SK-N-SH (cell line): ENCODE data around the gene FADD. TPM values are rescaled to one million over a fixed set of nuclear protein-coding genes. Genes with fewer than 3 reads are reported as not detected.

Experiments
- CTCF ChIA-PET: fragments of 300-600, 350-600 bp; formaldehyde crosslinking; extraction: SDS; loops from one replicate; lab custom pipeline; 2021; lab: Yijun Ruan, JAX
- POLR2A ChIA-PET: fragments of 350-600 bp; sonication (Branson Sonifier 250); formaldehyde crosslinking; extraction: SDS; loops from one replicate; lab custom pipeline; 2020; ENCODE audit warnings: antibody characterized with exemption, inconsistent platforms; lab: Yijun Ruan, JAX
- DNase-seq: peaks from one replicate; pipeline ENCODE4 v3.0.0; 2012
- H2AFZ ChIP-seq: fragments of 200-600 bp; sonication (generic); 2 replicates; pipeline ENCODE4 v1.8.1; 2016; ENCODE audit warnings: antibody characterized with exemption, mild to moderate bottlenecking, low read depth
- H3F3A ChIP-seq: fragments of 200-600 bp; sonication (generic); replicated peaks from 2 replicates; pipeline ENCODE3; 2016; ENCODE audit warnings: antibody characterized with exemption, mild to moderate bottlenecking; ENCODE audit not compliant: insufficient read depth
- H3K27ac ChIP-seq, 2 experiments: fragments of 200-500 bp in 1 of 2; fragments of 200-600 bp in 1 of 2; sonication (Bioruptor generic) in 1 of 2; sonication (generic), shearing (Covaris generic) in 1 of 2; 2 replicates each; pipeline versions ENCODE4 v1.5.1 to v1.6.1; 2014 to 2016; ENCODE audit warnings: low read depth in 2 of 2, inconsistent platforms in 1 of 2, low read length in 1 of 2, mild to moderate bottlenecking in 1 of 2, mixed read lengths in 1 of 2
- H3K27me3 ChIP-seq: fragments of 200-600 bp; sonication (generic), shearing (Covaris generic); 2 replicates; pipeline ENCODE4 v1.6.1; 2016; ENCODE audit warnings: mixed run types; ENCODE audit not compliant: insufficient read depth
- H3K36me3 ChIP-seq, 2 experiments: fragments of 200-500 bp in 1 of 2; fragments of 200-600 bp in 1 of 2; sonication (Bioruptor generic) in 1 of 2; sonication (generic) in 1 of 2; replicated peaks in 1 of 2; 2 replicates each; pipeline versions ENCODE3 to v1.5.1; 2014 to 2016; ENCODE audit warnings: low read length in 1 of 2, mild to moderate bottlenecking in 1 of 2; ENCODE audit not compliant: insufficient read depth in 2 of 2, control insufficient read depth in 1 of 2
- H3K4me1 ChIP-seq, 2 experiments: fragments of 200-500 bp in 1 of 2; fragments of 200-600 bp in 1 of 2; sonication (Bioruptor generic) in 1 of 2; sonication (generic), shearing (Covaris generic) in 1 of 2; 2 replicates each; pipeline versions ENCODE4 v1.5.1 to v1.6.1; 2014 to 2016; ENCODE audit warnings: low read depth in 1 of 2, low read length in 1 of 2, mixed run types in 1 of 2; ENCODE audit not compliant: insufficient read depth in 2 of 2, control insufficient read depth in 1 of 2
- H3K4me2 ChIP-seq: fragments of 200-600 bp; sonication (generic), shearing (Covaris generic); 2 replicates; pipeline ENCODE4 v1.6.1; 2017; ENCODE audit warnings: mixed run types
- H3K4me3 ChIP-seq, 2 experiments: fragments of 200-500 bp in 1 of 2; fragments of 200-600 bp in 1 of 2; sonication (Bioruptor generic) in 1 of 2; sonication (generic), shearing (Covaris generic) in 1 of 2; 2 replicates each; pipeline versions ENCODE4 v1.5.1 to v1.8.1; 2014 to 2016; ENCODE audit warnings: low read depth in 2 of 2, inconsistent platforms in 1 of 2, low read length in 1 of 2, mild to moderate bottlenecking in 1 of 2, mixed read lengths in 1 of 2, moderate library complexity in 1 of 2
- H3K79me2 ChIP-seq: fragments of 200-600 bp; sonication (generic); 2 replicates; pipeline ENCODE4 v1.8.1; 2017; ENCODE audit warnings: mild to moderate bottlenecking; ENCODE audit not compliant: insufficient read depth
- H3K9ac ChIP-seq: fragments of 200-600 bp; sonication (generic); 2 replicates; pipeline ENCODE4 v1.6.1; 2017; ENCODE audit warnings: mixed run types
- H3K9me2 ChIP-seq: fragments of 200-600 bp; sonication (generic); 2 replicates; pipeline ENCODE4 v1.6.1; 2017; ENCODE audit warnings: mixed run types
- H3K9me3 ChIP-seq: fragments of 200-600 bp; sonication (generic); 2 replicates; pipeline ENCODE4 v1.6.1; 2017; ENCODE audit warnings: mixed run types, mild to moderate bottlenecking, moderate library complexity
- H4K20me1 ChIP-seq: fragments of 200-600 bp; sonication (generic); 2 replicates; pipeline ENCODE4 v1.6.1; 2017; ENCODE audit warnings: mild to moderate bottlenecking, mixed run types; ENCODE audit not compliant: insufficient read depth
- CHD2 ChIP-seq: fragments of 150-350 bp; IDR thresholded peaks from 2 replicates; pipeline ENCODE4 v1.6.1; 2018; ENCODE audit warnings: low read length; ENCODE audit not compliant: partially characterized antibody
- FOSL2 ChIP-seq: IDR thresholded peaks from 2 replicates; pipeline ENCODE4 v1.4.0; 2012; ENCODE audit warnings: low read depth, mild to moderate bottlenecking, moderate library complexity, borderline replicate concordance
- MEF2A ChIP-seq: IDR thresholded peaks from 2 replicates; pipeline ENCODE4 v1.4.0; 2012; ENCODE audit warnings: low read depth, borderline replicate concordance
- MXI1 ChIP-seq: IDR thresholded peaks from 2 replicates; pipeline ENCODE4 v1.6.1; 2012; ENCODE audit warnings: mild to moderate bottlenecking, low read depth, low read length, improper control_type of control experiment
- RCOR1 ChIP-seq: fragments of 150-350 bp; IDR thresholded peaks from 2 replicates; pipeline ENCODE4 v1.6.1; 2017; ENCODE audit warnings: antibody characterized with exemption, low read length
- SMC3 ChIP-seq: IDR thresholded peaks from 2 replicates; pipeline ENCODE4 v1.6.1; 2012; ENCODE audit warnings: low read depth, low read length, improper control_type of control experiment
- TCF12 ChIP-seq: IDR thresholded peaks from 2 replicates; pipeline ENCODE4 v1.4.0; 2012
- WGBS: methylation state at CpG from one replicate; pipeline ENCODE4 v1.1.6; 2017; ENCODE audit warnings: low lambda C conversion rate; 5-methylcytosine and 5-hydroxymethylcytosine counted together
- polyA plus RNA-seq, 3 experiments: library from polyadenylated mRNA; depleted of rRNA; stranded (reverse); fragments of >200 nt; gene quantifications; 2 replicates each; pipeline ENCODE4 v1.2.3, GENCODE V29; 2012
- TF ChIP-seq, protein P1 (sequence below): IDR thresholded peaks from 2 replicates; pipeline ENCODE4 v1.4.0; 2012; ENCODE audit warnings: low read depth, borderline replicate concordance
- TF ChIP-seq, protein P2 (sequence below): IDR thresholded peaks from 2 replicates; pipeline ENCODE4; 2012
- TF ChIP-seq, protein P3 (sequence below): IDR thresholded peaks from 2 replicates; pipeline ENCODE4 v1.4.0; 2012; ENCODE audit warnings: low read depth, borderline replicate concordance

Gene FADD
- polyA plus RNA-seq, 1 of the 3 experiments (the other 2 are of a cell fraction), result 23.8 TPM

- no peak for DNase-seq
- WGBS, result 75% methylated on average over 7 of the region's 11 CpGs
- CTCF ChIA-PET, result interaction anchor here (1.3 kb wide), 1 partner anchor 23 kb away, joined by 3 read pairs; no protein-coding TSS in a partner anchor
Measured at GRCh38 chr11:70169127-70169526, 34.0 kb upstream of the FADD start.

GRCh38 chr11:70169632-70170031 lies 33.5 kb upstream of the FADD start:
- Histone ChIP-seq H4K20me1 (no peaks in the 10 kb centered on the region), H3K36me3 (no peaks in the 10 kb centered on the region), H3K4me1 (no peaks in the 10 kb centered on the region; a peak in 1 of 4 replicates), H2AFZ (no peak overlapping the region), H3K9me3 (no peaks in the 10 kb centered on the region), H3K27me3 (no peaks in the 10 kb centered on the region), H3K79me2 (no peaks in the 10 kb centered on the region), H3K4me3 (no peak overlapping the region), H3F3A (no peaks in the 10 kb centered on the region), H3K9ac (no peak overlapping the region), H3K4me2 (no peak overlapping the region), H3K27ac (no peak overlapping the region), H3K9me2 (no peaks in the 10 kb centered on the region)
- no peak for DNase-seq
- WGBS, result 66% methylated on average over 8 of the region's 8 CpGs
- POLR2A ChIA-PET, result no interaction called here
- TF ChIP-seq, protein P1, sequence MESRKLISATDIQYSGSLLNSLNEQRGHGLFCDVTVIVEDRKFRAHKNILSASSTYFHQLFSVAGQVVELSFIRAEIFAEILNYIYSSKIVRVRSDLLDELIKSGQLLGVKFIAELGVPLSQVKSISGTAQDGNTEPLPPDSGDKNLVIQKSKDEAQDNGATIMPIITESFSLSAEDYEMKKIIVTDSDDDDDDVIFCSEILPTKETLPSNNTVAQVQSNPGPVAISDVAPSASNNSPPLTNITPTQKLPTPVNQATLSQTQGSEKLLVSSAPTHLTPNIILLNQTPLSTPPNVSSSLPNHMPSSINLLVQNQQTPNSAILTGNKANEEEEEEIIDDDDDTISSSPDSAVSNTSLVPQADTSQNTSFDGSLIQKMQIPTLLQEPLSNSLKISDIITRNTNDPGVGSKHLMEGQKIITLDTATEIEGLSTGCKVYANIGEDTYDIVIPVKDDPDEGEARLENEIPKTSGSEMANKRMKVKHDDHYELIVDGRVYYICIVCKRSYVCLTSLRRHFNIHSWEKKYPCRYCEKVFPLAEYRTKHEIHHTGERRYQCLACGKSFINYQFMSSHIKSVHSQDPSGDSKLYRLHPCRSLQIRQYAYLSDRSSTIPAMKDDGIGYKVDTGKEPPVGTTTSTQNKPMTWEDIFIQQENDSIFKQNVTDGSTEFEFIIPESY, result no peak
- TF ChIP-seq, all 33 proteins: peak for 0
- CTCF ChIA-PET, result interaction anchor here (1.3 to 2.9 kb wide), 2 partner anchors 22 to 251 kb away, joined by 3 to 11 read pairs; no protein-coding TSS in a partner anchor

More at GRCh38 chr11:70169127-70169526, 34.0 kb upstream of the FADD start:
- TF ChIP-seq, protein P1, result no peak
- TF ChIP-seq MXI1, result no peak
- H3K9me3 ChIP-seq, result no peaks in the 10 kb centered on the region
- no peak overlapping the region for H3K4me2 ChIP-seq
- POLR2A ChIA-PET, result no interaction called here
- H3K36me3 ChIP-seq, result no peaks in the 10 kb centered on the region
- no peaks in the 10 kb centered on the region; a peak in 1 of 4 replicates for H3K4me1 ChIP-seq
- H3K27me3 ChIP-seq, result no peaks in the 10 kb centered on the region
- no peaks in the 10 kb centered on the region for H3K9me2 ChIP-seq
- H3K79me2 ChIP-seq, result no peaks in the 10 kb centered on the region
- H3K9ac ChIP-seq, result no peak overlapping the region
- H3K27ac ChIP-seq, result no peak overlapping the region
- H4K20me1 ChIP-seq, result no peaks in the 10 kb centered on the region
- no peak overlapping the region for H3K4me3 ChIP-seq
- H2AFZ ChIP-seq, result no peak overlapping the region
- no peaks in the 10 kb centered on the region for H3F3A ChIP-seq

- TF ChIP-seq CHD2 (no peak), MEF2A (no peak), RCOR1 (no peak), TCF12 (no peak), FOSL2 (no peak), SMC3 (no peak), MXI1 (no peak)
- TF ChIP-seq, protein P2, sequence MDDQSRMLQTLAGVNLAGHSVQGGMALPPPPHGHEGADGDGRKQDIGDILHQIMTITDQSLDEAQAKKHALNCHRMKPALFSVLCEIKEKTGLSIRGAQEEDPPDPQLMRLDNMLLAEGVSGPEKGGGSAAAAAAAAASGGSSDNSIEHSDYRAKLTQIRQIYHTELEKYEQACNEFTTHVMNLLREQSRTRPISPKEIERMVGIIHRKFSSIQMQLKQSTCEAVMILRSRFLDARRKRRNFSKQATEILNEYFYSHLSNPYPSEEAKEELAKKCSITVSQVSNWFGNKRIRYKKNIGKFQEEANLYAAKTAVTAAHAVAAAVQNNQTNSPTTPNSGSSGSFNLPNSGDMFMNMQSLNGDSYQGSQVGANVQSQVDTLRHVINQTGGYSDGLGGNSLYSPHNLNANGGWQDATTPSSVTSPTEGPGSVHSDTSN, result no peak
- TF ChIP-seq, protein P3, sequence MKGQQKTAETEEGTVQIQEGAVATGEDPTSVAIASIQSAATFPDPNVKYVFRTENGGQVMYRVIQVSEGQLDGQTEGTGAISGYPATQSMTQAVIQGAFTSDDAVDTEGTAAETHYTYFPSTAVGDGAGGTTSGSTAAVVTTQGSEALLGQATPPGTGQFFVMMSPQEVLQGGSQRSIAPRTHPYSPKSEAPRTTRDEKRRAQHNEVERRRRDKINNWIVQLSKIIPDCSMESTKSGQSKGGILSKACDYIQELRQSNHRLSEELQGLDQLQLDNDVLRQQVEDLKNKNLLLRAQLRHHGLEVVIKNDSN, result no peak
- no peak overlapping the region for H3K4me2 ChIP-seq
- H3K4me3 ChIP-seq, result no peak overlapping the region
- no peak overlapping the region for H3K27ac ChIP-seq
- no peak overlapping the region for H2AFZ ChIP-seq
- DNase-seq, result no peak
- no peak overlapping the region for H3K9ac ChIP-seq
- H3K79me2 ChIP-seq, result no peaks in the 10 kb centered on the region
- H3K27me3 ChIP-seq, result no peaks in the 10 kb centered on the region
- no peaks in the 10 kb centered on the region for H4K20me1 ChIP-seq
- ChIA-PET CTCF (interaction anchor here (0.6 to 2.9 kb wide), 5 partner anchors 21 to 306 kb away, joined by 3 to 11 read pairs (median 5); no protein-coding TSS in a partner anchor), POLR2A (no interaction called here)
- H3K9me2 ChIP-seq, result no peaks in the 10 kb centered on the region
- H3F3A ChIP-seq, result no peaks in the 10 kb centered on the region
- no peaks in the 10 kb centered on the region for H3K9me3 ChIP-seq
- WGBS, result 91% methylated on average over 11 of the region's 22 CpGs
- no peaks in the 10 kb centered on the region; a peak in 1 of 4 replicates for H3K4me1 ChIP-seq
- no peaks in the 10 kb centered on the region for H3K36me3 ChIP-seq
Measured at GRCh38 chr11:70170596-70171210, 32.4 kb upstream of the FADD start.
